H1 (cell line): ENCODE measurements around the gene TBX3. TPM values are rescaled to one million over a fixed set of nuclear protein-coding genes. Genes with fewer than 3 reads are reported as not detected.

Experiments used
- ASH2L ChIP-seq: fragments of 200-600, 300-600 bp; sonication (generic); IDR thresholded peaks from one replicate; pipeline ENCODE4 v1.7.1; 2017; ENCODE audit warnings: low read length
- ATF2 ChIP-seq: IDR thresholded peaks from 2 replicates; pipeline ENCODE4 v1.6.1; 2012; ENCODE audit warnings: low read length, inconsistent platforms
- CBX5 ChIP-seq: fragments of 300-800, 300-1000 bp; sonication (generic); IDR thresholded peaks from 2 replicates; pipeline ENCODE4 v1.7.1; 2016; ENCODE audit warnings: antibody characterized with exemption, low read length, low read depth
- CEBPB ChIP-seq: IDR thresholded peaks from 2 replicates; pipeline ENCODE4 v1.6.1; 2012; ENCODE audit warnings: low read depth, low read length
- CHD2 ChIP-seq: IDR thresholded peaks from 2 replicates; pipeline ENCODE4 v1.6.1; 2012; ENCODE audit warnings: low read length, improper control_type of control experiment
- CHD7 ChIP-seq: fragments of 300-600 bp; sonication (generic); IDR thresholded peaks from 2 replicates; pipeline ENCODE4 v1.7.1; 2012; ENCODE audit warnings: low read length, moderate library complexity, mild to moderate bottlenecking, inconsistent platforms; ENCODE audit not compliant: insufficient replicate concordance
- EP300 ChIP-seq, 2 experiments: IDR thresholded peaks; 1 replicate in 1 of 2; 2 replicates in 1 of 2; pipeline ENCODE4 v1.6.1; 2011 to 2012; ENCODE audit warnings: low read depth in 2 of 2, low read length in 2 of 2, mild to moderate bottlenecking in 2 of 2, borderline replicate concordance in 1 of 2, inconsistent platforms in 1 of 2, moderate library complexity in 1 of 2
- HDAC6 ChIP-seq: IDR thresholded peaks from one replicate; pipeline ENCODE4 v1.7.1; 2012; ENCODE audit warnings: low read depth, mild to moderate bottlenecking, inconsistent platforms, low read length, moderate library complexity
- RFX5 ChIP-seq: IDR thresholded peaks from 2 replicates; pipeline ENCODE4 v1.6.1; 2011; ENCODE audit warnings: low read depth, low read length, improper control_type of control experiment, borderline replicate concordance
- polyA plus RNA-seq, 7 experiments: library from polyadenylated mRNA; depleted of rRNA in 3 of 7; stranded (reverse) in 5 of 7; unstranded in 2 of 7; fragments of >200 nt in 5 of 7; fragments of 200-250 nt in 2 of 7; gene quantifications; 1 replicate in 5 of 7; 2 replicates in 1 of 7; 4 replicates in 1 of 7; pipeline versions ENCODE4 v1.2.1 to v1.2.3, GENCODE V29; 2011 to 2013; ENCODE audit warnings: missing spikeins in 2 of 7, mixed read lengths in 2 of 7
- total RNA-seq: library from RNA; stranded (reverse); fragmentation: NEBNext Ultra II Directional; extraction: Animal tissue kit (Norgen Biotek cat#: 25700); gene quantifications from 2 replicates; pipeline ENCODE4 v1.2.1, GENCODE V29; 2021

TBX3 gene
- total and polyA plus RNA-seq, 2 of the 8 experiments (the other 6 are each of a cell fraction or from before 2014, with no cell fraction given) = 0.09 to 1.0 TPM

GRCh38 chr12:114671066-114671442 is 12.9 kb downstream of the TBX3 start (continued):
- TF ChIP-seq CHD7 (no peak), RFX5 (no peak), HDAC6 (no peak), EP300 (IDR thresholded peaks at IDR 0.05; ENCODE audit: borderline replicate concordance in 1 of 2, low read depth in 2 of 2, low read length in 2 of 2) (no peak), CBX5 (no peak), CHD2 (no peak), ASH2L (no peak), CEBPB (no peak), ATF2 (no peak)
